GM18511 (cell line): Measurements from ENCODE around the gene OBSCN.

ENCODE experiments used
- ATAC-seq: cut with Tn5 transposase; IDR thresholded peaks from one replicate; pipeline ENCODE4 v1.9.1; 2021; ENCODE audit warnings: mild to moderate bottlenecking, moderate library complexity; ENCODE audit not compliant: unreplicated experiment

Gene OBSCN

GRCh38 chr1:228374711-228375577, 167.1 kb downstream of the OBSCN start:
- no peak for ATAC-seq

GRCh38 chr1:228375578-228376261, 167.9 kb downstream of the OBSCN start:
- no peak for ATAC-seq

GRCh38 chr1:228376262-228376628, 168.4 kb downstream of the OBSCN start:
- no peak for ATAC-seq

- no peak for ATAC-seq
Measured at GRCh38 chr1:228376651-228377631, 169.1 kb downstream of the OBSCN start.

GRCh38 chr1:228377664-228378089, 169.8 kb downstream of the OBSCN start:
- no peak for ATAC-seq

- ATAC-seq, result no peak
Measured at GRCh38 chr1:228378090-228378872, 170.4 kb downstream of the OBSCN start.

- ATAC-seq, result no peak
Measured at GRCh38 chr1:228378873-228379460, 171.1 kb downstream of the OBSCN start.

- ATAC-seq, result no peak
Measured at GRCh38 chr1:228379666-228380065, 171.8 kb downstream of the OBSCN start.

GRCh38 chr1:228381356-228381755, 173.5 kb downstream of the OBSCN start:
- no peak for ATAC-seq

- ATAC-seq, result no peak
Measured at GRCh38 chr1:228383773-228384172, 175.9 kb downstream of the OBSCN start.

GRCh38 chr1:228385232-228385631, 177.4 kb downstream of the OBSCN start:
- no peak for ATAC-seq

GRCh38 chr1:228387321-228387720, 179.5 kb downstream of the OBSCN start:
- ATAC-seq, result no peak

- ATAC-seq, result no peak
Measured at GRCh38 chr1:228390649-228391048, 182.8 kb downstream of the OBSCN start.

GRCh38 chr1:228391411-228392020, 183.7 kb downstream of the OBSCN start:
- no peak for ATAC-seq

GRCh38 chr1:228392111-228392936, 184.5 kb downstream of the OBSCN start:
- no peak for ATAC-seq

- ATAC-seq, result no peak
Measured at GRCh38 chr1:228393268-228393701, 185.4 kb downstream of the OBSCN start.

- no peak for ATAC-seq
Measured at GRCh38 chr1:228393811-228394570, 186.1 kb downstream of the OBSCN start.
